ENCODE measurements around the gene DGKI.
"Not testable (repeated sequence)": the region's sequence is repeated elsewhere in the genome, so short reads cannot be mapped to it uniquely, and the experiment has no call there.

Gene DGKI

DNA sequence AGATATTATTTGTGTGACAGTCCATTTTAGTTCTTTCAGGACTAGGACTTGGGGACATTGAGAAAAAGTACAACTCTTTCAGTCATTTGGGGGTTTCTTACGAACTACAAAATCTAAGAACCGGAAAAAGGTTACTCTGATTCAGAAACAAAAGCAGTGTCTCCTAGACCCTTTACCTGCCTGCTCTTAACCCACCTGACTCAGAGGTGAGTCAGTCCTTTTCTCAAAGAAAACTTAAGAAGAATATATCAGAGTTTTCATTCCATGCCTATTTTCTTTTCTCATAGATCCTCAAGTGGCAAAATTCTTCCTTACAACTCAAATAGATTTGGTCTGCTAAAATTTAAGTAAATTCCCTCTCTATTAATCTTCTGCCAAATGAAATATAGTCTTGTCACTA is 388.4 kb downstream of the DGKI start:
- DNase-seq = no peak

GRCh38 chr7:137454767-137455166 is 392.0 kb downstream of the DGKI start:
- no peak for DNase-seq

DNA sequence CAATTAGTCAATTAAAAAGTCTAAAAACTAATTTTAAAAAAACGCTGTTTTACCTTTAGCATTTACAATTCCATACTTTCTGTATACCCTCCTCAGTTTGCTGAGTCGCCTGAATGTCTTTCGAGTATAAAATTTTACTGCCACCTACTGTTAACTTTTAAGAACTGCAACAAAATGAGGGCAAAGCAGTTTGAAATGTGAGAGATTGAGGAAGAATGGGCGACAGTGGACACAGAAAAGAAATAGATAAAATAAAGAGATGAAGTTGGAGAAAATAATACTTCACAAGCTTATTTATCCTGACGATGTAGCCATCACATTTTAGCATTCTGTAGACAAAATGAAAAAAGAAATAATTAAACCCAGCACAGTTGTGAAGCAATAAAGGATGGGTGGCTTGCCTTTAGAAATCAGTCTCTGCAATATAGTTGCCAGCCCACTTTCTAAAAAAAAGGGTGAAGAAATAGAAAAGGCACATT is 392.5 kb downstream of the DGKI start:
- peak; percentile 80 for DNase-seq

DNA sequence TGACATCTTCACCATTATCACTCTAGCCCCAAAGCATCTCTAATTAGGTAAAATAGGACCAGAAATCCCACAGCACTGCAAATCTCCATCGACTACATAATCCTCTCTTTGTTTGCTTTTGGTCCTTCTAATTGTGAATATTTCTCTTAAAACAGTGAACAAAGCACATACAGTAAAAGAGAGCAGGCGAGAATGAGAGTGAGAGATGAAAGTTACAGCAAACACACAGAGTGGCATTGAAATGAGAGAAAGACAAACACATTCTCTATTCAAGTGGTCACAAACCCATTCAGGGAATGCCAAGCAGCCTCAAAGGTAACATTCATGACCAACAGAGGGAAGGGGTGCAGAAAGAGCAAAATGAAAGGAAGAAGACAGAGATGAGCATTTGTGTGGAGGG is 393.4 kb downstream of the DGKI start:
- DNase-seq = peak; percentile 73

GRCh38 chr7:137449016-137449415 is 397.8 kb downstream of the DGKI start:
- no peak for DNase-seq

- DNase-seq = not testable (repeated sequence)
These were observed 398.2 kb downstream of the DGKI start for GRCh38 chr7:137448572-137448971.

DNA sequence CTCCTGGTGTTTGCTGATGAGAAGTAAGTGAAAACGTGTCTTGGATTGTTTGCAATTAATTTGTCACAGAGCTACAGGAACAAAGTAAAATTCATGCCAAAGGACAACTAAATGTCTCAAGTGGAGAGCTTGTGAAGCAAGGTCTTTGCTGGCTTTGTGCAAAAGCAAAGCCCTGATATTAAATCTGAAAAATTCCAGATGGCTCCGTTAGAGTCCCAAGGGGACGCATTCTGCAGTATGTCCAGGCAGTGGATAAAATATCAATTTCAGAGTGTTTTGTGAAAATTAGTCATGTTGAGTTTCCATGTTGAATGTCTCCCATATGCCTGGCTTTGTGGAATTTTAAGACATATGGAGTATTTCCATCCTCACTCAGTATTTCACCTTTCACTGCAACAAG is 400.7 kb downstream of the DGKI start:
- DNase-seq = no peak

DNA sequence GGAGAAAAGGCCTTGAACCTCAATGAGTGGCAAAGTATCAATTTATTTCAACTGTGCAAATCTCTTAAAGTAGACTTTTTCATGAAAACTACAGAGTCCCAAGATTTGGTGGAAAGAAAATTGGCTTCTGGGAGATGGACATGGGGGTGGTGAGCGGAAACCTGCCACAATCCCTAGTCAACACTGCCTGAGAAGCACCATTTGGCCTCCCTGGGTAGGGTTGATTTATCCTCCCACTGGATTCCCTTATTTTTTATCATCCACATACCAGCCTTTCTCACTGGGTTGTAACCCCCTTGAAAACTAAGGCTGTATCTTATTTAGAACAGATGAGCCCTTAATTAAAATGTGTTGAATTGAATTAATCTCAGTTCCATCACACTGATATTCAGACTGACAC is 401.5 kb downstream of the DGKI start:
- DNase-seq = no peak

DNA sequence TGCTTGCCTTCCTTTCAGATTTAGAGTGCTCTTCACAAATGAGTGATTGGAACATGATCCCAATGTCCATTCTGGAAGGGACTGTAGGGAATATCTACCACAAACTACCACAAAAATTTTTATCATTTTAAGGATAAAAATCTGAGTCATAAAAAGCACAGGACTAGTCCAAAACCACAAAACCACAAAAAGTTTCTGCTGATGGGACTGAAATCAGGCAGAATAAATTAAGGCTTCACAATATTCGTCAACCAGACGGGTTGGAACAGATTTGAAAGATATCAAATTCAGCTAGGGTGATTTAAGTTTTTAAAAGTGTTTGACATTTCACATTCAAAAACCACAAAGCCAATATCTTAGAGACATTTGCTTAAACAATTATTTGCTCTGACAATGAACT is 403.2 kb downstream of the DGKI start:
- peak; percentile 58 for DNase-seq

DNA sequence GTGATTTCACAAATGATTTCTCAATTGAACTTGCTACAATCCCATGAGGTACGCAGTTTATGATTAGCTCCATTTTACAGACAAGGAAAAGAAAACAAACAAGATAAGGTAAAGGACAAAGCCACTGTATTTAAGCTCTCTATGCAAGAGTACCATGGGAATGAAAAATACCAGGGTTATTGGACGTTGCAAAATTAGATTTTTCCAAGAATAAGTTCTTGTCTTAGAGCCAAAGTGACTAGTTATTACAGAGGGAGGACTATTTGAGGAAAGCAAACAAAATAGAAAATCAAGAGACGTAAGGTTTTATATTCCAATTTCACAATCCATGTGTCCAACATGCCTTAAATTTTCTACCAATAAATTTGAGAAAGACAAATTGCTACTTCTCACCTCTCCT is 405.3 kb downstream of the DGKI start:
- DNase-seq = no peak

DNA sequence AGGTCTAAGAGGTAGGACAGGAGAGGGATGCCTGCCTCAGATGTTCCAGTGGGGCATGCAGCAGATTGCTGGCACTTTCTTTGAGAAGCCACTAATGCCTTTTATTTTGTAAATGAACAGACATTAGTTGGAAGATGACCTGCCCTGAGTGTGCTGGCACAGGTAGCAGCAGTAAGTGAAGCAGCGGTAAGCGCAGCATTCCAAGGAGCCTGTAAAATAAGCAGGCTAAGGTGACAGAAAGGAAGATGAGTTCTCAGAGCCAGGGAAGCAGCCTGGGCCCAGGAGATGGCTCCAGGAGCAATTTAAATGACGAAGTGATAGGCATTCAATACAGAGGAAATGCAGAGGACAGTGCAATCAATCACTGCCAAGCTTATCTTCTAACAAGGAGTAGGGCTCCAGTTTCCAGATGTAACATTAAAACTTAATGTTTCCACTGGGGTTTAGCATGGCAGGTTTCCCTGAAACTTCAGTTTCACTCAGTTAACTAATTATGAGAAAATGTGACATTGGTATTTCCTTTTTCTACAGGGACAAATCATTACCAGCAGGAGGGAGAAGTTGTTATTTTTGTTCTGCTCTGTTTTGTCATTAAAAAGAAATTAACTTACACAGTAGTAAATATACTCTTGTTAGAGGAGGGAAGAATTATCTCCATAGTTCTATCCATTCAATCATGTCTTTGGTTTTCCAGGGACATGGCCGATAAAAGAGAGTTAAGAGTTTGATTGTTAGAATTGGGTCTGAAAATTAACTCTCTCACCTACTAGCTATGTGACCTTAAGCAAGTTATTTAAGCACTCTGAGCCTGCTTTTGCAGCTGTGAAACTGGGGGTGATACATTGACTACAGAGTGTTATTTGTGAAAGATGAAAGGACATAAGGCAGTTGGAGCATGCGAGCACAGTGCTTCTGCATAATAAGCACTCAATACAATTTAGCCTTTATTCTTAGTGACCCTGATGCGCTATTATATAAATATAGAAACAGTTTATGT is 406.6 kb downstream of the DGKI start:
- DNase-seq = no peak

- no peak for DNase-seq
These were observed 411.8 kb downstream of the DGKI start for GRCh38 chr7:137434946-137435345.

DNA sequence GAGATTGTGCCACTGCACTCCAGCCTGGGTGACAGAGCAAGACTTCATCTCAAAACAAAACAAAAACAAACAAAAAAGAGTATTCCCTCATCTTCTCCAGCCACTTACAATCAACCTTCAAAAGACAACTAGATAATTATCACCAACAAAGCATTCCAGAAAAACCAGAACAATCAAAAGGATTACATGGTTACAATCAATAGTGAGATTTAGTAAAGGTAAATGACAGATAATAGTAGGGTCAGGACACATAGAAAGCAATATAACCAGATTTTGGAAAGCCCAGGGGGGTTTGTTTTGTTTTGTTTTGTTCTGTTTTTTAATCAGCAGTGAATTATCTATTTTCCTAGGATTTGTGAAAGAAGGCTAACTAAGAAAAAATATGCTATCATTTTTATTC is 412.2 kb downstream of the DGKI start:
- no peak for DNase-seq

DNA sequence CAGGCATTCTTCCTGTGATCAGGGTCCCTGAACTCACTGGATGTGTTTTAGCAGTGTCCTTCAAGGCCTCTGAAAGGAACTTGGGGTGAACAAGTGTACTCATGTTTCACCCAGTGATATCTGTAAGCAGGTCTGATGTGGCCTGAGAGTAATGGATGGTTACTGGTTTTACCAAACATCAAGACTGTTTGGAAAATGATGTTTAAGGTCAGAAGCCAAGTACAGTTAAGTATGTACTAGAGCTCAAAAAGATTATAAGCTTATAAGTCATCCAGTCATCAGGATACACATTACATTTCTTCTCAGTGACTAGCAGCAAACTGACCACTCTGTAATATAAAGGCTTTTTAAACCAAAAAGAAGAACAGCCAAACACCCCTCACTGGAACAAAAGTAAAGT is 423.5 kb downstream of the DGKI start:
- DNase-seq = no peak

GRCh38 chr7:137421366-137421765 is 425.4 kb downstream of the DGKI start:
- DNase-seq = no peak

GRCh38 chr7:137418841-137419240 is 427.9 kb downstream of the DGKI start:
- no peak for DNase-seq

- no peak for DNase-seq
These were observed 429.3 kb downstream of the DGKI start for GRCh38 chr7:137417464-137417863.

DNA sequence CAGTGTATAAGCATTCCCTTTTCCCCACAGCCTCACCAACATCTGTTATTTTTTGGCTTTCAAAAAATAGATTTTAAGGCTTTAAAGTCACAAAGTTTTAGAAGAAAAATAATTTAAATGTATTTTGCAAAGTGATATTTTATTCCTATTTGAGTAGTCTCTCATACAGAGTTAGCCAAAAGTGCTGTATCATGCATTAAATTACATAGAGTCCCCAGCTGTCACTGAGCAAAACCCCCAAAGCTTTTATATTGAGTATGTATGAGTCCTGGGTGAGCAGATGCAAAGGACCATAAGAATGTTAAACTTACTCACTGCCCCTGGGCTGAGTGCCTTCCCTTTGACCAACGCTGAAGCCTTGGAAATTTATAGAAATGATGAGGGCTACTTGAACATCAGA is 432.9 kb downstream of the DGKI start:
- DNase-seq = no peak

DNA sequence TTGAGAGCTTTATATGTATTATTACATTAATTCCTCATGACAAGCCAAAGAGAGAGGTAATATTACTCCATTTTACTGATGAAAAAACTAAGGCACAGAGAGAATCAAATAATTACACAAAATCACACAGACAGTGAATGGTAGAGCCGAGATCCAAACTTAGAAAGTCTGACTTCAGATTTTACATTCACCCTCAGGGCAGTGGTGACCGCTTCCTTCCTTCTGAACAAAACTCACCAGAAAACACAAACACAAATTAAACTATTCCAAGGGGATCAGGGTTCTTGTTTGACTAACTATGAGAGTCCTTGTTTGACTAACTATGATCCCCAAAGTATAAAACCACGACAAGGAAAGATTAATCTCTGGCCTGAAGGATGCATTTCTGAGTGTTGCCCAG is 435.3 kb downstream of the DGKI start:
- no peak for DNase-seq

GRCh38 chr7:137408126-137408525 is 438.6 kb downstream of the DGKI start:
- DNase-seq = no peak

DNA sequence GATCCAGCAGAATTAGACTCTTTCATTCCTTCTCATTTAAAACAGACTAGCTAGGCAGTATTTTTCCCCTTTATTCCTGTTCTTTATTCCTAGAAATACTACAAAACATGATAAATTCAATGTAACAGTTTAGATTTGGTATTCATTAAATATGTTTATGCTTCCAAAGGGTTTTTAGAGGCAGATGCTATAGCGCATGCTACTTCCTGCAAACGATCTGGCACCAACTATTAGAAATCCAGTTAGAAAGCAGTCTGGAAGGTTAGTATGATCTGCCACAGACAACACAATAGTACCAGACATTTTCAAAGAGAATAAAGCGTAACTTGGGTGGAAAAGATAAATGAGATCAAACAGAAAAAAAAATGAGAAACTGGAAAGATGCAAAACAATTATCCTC is 439.7 kb downstream of the DGKI start:
- no peak for DNase-seq

DNA sequence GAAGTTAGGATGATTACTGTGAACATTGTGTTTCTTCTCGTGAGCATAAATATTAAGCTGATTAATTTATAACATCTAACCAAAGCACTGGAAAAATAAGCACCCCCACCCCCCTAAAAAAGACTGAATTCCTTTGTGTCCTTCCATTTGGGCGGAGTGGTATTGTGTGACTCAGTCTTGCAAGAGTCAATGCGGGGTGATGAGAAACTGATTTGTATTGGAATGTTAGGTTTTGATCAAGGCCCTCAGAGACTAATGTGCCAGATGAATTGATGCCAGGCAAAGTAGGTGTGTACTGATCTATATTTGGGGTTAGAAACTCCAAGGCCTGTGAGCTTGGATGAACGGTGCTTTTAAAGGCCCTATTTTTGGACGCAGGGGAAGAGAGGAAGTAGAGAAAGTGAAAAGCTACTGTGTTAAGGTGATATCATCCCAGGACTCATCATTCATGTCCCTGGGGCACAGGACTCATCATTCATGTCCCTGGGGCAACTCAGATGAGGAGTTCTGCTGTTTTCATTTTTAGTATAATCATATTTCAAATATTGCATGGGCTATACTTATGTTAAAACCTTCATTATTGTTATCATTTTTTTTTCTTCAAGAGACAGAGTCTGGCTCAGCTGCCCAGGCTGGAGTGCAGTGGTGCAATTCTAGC is 442.0 kb downstream of the DGKI start:
- no peak for DNase-seq

GRCh38 chr7:137403353-137403695 is 443.4 kb downstream of the DGKI start:
- no peak for DNase-seq
